GM10266 (cell line): ENCODE data around the gene PRDM16.

Experiments
- DNase-seq: peaks from one replicate; pipeline ENCODE4 v3.0.0; 2012; ENCODE audit errors: extremely low spot score
- TF ChIP-seq, protein P1 (sequence below): IDR thresholded peaks from 2 replicates; pipeline ENCODE4 v1.5.1; 2012; ENCODE audit warnings: mild to moderate bottlenecking, low read depth; ENCODE audit not compliant: control insufficient read depth, insufficient read depth; ENCODE audit errors: missing control alignments

Gene PRDM16

DNA sequence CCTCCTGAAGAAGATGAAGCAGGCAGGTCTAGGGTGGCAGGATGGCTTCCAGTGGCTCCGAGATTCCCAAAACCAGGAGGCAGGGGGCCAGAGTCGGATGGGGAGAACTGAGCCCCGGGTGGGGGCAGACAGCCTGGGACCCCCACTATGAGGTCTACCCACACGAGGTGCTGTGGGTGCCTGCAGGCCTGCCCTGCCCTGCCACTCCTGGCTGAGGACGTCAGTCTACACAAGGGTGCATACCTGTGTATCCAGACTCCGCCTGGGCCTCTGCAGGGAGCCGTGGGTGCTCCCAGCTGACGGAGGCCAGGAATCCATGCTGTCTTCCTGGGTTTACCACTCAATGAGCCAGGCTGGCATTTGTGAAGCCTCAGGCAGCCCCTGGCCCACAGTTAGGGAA lies 80.3 kb downstream of the PRDM16 start:
- TF ChIP-seq, protein P1, sequence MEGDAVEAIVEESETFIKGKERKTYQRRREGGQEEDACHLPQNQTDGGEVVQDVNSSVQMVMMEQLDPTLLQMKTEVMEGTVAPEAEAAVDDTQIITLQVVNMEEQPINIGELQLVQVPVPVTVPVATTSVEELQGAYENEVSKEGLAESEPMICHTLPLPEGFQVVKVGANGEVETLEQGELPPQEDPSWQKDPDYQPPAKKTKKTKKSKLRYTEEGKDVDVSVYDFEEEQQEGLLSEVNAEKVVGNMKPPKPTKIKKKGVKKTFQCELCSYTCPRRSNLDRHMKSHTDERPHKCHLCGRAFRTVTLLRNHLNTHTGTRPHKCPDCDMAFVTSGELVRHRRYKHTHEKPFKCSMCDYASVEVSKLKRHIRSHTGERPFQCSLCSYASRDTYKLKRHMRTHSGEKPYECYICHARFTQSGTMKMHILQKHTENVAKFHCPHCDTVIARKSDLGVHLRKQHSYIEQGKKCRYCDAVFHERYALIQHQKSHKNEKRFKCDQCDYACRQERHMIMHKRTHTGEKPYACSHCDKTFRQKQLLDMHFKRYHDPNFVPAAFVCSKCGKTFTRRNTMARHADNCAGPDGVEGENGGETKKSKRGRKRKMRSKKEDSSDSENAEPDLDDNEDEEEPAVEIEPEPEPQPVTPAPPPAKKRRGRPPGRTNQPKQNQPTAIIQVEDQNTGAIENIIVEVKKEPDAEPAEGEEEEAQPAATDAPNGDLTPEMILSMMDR = no peak
- no peak for DNase-seq

DNA sequence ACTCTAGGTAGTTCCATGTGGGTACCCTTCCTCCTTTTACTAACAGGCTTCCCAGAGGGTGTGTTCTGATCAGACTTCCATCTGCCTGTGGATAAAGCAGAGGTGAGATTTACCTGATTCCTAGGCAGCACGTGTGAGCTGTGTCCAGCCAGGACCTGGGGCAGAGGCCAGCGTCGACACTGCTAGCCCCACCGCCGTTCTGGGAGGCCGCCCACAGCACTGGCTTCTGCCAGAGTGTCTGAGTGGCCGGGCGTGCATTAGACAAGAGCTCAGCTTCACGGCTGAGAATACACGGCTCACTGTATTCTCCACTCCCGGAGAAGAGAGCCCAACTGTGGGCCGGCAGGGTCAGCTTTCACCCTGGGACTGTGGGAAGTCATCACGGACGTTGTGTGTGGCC lies 82.5 kb downstream of the PRDM16 start:
- no peak for DNase-seq

DNA sequence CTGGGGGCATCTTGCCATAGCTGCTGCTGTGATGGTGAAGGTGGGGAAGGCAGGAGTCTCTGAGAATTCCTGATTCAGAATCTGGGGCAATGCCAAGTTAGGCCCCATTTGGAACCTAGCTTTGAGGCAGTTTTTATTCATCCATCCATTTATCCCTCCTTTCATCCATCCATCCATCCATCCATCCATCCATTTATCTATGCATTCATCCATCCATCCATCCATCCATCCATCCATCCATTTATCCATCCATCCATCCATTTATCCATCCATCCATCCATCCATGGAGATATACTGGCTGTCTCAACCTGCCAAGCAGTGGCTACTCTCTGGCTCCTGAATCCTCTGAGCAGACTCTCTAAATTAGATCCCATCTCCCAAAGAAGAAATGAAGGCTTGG lies 83.1 kb downstream of the PRDM16 start:
- DNase-seq = no peak
- TF ChIP-seq, protein P1 = no peak

More for the DNA sequence above, 82.5 kb downstream of the PRDM16 start:
- TF ChIP-seq, protein P1 = no peak

DNA sequence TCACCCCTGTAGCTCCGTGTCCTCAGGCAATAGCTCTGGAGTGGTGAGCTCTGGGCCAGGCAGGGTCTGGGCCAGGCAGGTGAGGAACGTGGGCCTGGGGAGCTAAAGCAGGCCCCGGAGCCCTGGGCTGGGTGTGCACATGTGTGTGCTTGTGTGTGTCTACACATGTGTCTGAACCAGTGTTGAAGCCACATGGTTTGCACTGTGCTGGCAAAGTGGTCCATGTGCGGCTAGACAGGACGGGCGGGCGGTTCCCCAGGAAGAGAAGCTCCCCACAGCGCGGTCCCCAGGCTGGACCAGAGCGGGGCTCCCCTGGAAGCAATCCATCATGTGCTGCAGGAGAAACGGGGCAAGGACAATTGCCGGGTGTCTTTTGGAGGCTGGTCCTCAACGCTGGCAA lies 84.2 kb downstream of the PRDM16 start:
- no peak for DNase-seq
- TF ChIP-seq, protein P1 = no peak

DNA sequence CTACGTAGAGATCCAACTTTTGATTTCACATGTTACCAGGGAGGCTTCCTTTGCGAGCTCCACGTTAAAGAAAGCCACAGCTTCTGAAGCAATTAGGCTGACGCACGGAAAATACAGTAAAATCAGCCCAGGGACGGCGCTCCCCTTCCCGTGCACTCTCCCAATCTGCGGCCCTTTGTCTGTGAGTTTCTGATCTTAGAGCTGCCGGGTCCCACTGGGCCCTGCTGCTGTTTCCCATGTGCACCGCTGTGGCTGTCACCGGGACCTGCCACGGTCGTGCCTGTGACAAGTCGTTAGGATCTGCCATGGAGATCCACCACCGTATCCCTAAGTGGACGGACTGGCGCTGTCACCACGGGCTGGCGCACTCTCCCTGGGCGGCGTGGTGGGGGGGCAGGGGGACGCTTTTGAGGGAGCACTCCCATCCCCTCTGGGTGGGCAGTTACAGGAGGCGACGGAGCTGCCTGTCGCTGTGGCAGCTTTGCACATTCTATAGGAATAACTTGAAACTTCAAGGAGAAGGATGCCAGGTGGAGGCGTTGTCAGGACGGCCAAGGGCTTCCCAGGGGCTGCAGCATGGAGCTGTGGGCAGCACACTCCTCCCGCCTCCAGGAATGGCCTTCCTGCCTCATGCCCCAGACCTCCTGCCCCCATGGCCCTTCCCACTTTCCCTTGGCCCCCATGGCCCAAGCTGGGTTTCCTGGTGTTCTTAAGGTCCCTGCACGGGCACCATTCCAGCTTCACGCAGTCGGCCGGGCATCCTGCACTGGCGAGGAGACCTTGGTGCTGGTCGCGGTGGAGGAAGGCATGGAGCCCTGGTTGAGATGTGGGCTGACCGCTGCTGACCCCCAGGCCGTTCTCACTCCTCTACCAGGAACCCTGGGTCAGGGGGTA lies 85.1 kb downstream of the PRDM16 start:
- no peak for DNase-seq
- TF ChIP-seq, protein P1 = no peak

DNA sequence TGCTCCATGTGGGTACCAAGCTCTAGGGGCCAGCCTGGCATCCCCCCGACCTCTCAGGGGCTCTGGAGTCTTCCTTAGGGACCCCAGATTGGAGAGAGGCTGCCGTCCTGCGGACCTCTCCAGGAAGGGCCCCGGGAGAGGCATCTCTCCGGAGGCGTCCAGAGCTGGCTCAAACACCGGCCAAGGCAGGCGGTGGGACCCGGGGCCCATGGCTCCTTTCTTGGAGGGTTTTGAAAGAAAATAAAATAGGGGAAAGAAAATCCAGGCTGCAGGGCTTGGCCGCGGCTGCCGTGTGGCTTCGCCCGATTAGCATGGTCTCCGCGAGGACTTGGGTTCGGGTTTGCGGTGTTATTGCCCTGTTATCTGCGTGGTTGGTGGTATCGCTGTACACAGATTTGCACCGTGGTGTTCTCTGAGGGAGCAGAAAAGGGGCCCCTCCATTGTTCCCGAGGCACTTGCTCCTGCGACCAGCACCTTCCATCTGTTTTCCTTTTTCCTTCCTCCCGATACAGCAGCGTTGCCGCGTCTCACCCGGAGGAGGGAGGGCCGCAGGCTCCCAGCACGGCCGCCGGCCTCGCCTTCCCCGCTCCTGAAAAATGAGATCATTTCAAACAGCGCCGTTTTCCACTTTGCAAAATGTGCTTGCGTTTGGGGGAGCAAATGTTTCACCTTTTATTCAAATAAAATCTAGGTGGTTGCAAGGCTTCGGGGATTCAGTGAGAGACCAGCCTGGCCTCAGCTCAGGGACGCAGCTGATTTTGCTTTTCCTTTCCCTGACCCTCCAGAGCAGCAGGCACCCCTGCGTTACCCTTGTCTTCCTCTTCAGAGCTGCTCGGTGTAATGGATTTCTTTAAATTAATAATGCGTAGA lies 86.3 kb downstream of the PRDM16 start:
- TF ChIP-seq, protein P1 = no peak
- DNase-seq = no peak

DNA sequence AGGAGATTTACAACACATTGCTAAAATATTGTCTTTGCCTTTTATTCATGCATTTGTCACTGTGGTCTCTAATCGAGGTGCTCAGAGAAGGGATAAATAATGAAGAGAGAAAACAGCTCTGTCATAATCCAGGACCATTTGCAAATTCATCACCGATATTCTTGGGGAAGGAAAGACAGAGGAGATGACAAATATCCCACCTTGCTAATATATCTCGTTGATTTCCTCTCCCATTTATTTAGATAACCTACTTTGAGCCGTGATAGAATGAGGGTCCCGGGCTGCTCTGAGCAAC lies 86.9 kb downstream of the PRDM16 start:
- no peak for DNase-seq
- TF ChIP-seq, protein P1 = no peak
